Activated CD8-positive, alpha-beta memory T cell treated with anti-CD3 and anti-CD28 coated beads for 24 hours (primary cell): ENCODE data around the gene FOXP1.

ENCODE experiments used
- DNase-seq: peaks from one replicate; pipeline ENCODE4 v3.0.0-alpha.2; 2020

The FOXP1 gene

DNA sequence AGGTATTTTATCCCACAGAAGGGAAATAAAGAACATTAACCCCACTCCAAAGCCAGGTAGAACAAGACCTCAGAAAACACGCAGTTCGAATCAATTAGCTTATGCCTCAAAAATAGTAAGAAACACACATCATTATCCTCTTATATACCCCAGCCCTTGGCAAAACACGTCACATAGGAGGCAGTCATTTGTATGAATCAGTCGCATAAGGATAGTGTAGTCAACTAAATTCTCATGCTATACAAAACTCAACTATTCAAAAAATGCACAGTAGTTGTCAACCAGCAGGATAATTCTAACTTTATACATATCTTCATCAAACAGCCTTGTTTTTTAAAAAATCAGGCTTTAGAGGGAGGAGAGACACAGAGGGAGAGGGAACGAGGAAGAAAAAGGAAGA is 298.4 kb downstream of the FOXP1 start:
- DNase-seq, result no peak

DNA sequence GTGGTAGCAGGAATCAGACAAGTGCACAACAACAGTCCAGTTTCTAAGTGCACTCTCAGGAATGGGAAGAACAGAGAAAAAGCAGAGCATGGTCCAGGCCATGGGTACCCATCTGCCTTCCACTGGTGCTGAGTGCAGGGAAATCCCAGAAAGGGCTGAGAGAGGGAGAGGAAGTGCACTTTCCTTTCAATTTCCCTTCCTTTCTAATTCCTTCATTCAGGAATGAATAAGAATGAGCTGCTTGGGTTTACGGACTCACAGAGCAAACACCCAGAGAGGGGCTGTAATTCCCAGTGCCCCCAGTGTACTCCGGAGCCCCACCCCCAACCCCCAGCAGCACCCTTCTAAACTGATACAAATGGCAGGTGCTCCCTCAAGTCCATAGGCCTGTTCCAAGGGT is 300.6 kb downstream of the FOXP1 start:
- no peak for DNase-seq

- no peak for DNase-seq
These were observed 302.2 kb downstream of the FOXP1 start for GRCh38 chr3:71281280-71281679.

- no peak for DNase-seq
These were observed 306.2 kb downstream of the FOXP1 start for GRCh38 chr3:71277341-71277740.

GRCh38 chr3:71276531-71276930 is 307.0 kb downstream of the FOXP1 start:
- DNase-seq, result no peak

DNA sequence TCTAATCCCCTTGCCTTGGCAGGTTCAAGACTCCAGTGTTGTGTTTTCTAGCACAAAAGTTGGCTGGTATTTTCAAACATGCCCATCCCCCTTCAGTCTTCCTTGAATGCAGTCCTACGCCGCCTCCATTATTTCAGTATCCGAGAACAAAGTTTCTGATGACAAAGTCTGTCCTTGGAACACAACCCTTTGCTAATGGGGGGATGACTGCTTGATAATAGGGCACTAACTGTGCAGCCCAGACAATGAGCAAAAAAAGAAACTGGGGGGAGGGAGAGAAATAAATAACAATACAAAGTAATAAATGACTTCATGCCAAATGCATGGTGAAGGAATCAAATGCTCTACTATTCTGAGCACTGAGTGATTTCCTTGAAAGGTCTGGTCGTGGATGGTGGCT is 310.1 kb downstream of the FOXP1 start:
- no peak for DNase-seq

DNA sequence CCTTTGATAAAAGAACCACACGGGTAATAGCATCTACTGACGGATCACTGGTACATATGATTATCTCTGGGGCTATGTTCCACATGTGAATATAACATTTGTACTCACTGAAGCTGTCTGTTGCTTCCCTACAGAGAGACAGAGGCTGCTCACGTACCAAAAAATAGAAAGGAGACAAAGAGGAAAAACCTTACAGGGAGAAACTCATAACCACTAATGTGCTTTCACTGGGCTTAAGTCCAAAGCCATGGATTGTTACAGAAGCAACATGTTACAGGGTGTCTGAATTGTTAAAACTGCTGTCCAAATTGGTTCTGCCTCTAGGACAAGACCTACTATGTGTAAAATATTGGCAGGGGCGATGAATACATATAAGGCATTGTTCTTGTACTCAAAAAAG is 311.9 kb downstream of the FOXP1 start:
- no peak for DNase-seq

- no peak for DNase-seq
These were observed 313.6 kb downstream of the FOXP1 start for GRCh38 chr3:71269906-71270305.

- DNase-seq, result no peak
These were observed 315.0 kb downstream of the FOXP1 start for GRCh38 chr3:71268462-71268999.

- no peak for DNase-seq
These were observed 316.7 kb downstream of the FOXP1 start for GRCh38 chr3:71266875-71267274.

GRCh38 chr3:71265365-71265915 is 318.1 kb downstream of the FOXP1 start:
- no peak for DNase-seq

DNA sequence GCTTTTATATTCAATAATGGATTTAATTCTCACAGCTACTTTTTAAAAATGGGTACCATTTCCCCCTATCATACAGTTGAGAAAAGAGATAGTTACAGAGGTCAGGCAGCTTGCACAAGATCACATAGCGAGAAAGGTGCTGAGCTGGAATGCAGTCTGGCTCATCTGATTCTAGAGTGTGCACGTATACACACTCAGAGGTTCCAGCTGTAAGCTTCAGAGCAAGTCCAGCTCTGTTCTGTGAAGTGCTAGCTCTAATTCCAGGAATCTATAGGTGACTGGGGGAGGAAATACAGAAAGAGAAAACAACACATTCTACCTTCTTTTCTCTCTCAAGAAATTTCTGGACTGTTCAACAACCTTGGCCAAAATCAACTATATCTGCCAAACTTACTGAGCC is 318.7 kb downstream of the FOXP1 start:
- DNase-seq, result no peak

DNA sequence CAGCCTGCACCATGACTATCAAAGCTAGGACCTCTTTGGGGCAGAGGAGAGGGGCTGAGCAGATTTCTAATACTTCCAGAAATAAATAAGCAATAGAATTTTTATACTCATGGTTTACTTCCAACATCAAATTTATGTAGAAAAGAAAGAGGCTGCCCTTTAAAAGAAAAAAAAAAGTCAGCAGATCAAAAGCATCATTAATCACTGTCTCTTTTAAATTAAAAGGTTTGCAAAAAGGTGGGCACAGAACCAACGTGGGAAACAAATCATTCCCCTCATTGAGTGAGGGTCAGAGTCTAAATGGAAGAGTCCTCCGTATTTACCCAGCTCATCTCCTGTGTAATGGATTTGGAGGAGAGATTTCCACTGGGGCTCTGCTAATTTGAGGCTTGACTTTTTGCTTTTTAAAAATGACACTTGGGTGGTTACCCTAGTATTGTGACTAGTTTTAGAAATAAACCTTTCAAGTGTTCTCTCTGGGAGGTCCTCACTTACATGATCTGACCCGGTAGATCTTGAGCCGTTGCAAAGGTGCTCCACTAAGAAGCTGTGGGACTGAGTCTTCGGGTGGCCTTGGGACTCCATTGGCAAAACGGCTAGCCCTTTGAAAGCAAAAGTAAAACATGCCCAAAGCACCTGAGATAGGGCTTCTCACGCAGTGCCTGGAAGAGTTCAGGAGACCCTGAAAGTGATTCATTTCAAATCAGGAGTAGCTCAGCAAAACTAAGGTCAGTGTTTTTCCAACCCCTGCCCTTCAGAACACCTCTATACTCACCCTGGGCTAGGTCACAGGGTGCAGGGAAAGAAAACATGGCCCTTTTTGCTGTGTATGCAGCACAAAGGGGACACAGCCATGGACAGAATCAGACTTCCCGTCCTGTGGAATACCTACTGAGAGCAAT is 320.9 kb downstream of the FOXP1 start:
- no peak for DNase-seq

GRCh38 chr3:71260782-71261181 is 322.7 kb downstream of the FOXP1 start:
- no peak for DNase-seq

DNA sequence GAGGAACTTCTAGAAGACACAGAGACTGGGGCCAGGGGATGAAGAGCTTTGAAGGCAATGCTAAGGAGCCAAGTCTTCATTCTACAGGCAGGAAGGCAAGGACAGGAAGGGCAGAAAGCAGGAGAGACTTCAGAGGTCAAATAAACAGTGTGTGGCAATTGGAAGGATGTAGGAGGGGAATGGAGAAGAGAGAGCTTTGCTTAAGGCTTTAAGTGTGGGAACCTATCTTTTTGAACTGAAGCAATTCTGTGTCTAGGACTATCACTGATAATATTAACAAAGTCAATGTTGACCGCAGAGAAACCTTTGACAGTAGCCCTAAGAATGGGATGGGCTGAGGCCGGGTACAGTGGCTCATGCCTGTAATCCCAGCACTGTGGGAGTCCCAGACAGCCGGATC is 325.0 kb downstream of the FOXP1 start:
- no peak for DNase-seq

DNA sequence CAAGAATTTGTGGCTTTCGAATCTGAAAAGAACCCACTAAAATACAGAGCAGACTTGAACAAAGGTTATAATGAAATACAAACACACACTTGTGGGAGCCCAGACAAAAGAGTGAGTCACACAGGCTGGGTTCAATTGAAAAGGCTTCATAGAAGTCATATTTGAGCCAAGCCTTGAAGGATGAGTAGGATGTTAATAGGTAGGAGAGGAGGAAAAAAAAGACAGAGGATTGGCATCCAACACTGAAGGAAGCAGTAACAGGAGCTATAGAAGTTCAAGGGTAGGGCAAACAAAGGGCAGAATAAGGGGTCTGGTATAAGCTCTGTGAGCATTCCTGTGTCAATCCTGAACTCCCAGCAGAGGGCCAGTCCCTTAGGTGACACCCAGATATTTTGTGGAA is 325.4 kb downstream of the FOXP1 start:
- DNase-seq, result no peak

- DNase-seq, result no peak
These were observed 328.0 kb downstream of the FOXP1 start for GRCh38 chr3:71255498-71255897.

- DNase-seq, result no peak
These were observed 329.1 kb downstream of the FOXP1 start for GRCh38 chr3:71254281-71255057.

DNA sequence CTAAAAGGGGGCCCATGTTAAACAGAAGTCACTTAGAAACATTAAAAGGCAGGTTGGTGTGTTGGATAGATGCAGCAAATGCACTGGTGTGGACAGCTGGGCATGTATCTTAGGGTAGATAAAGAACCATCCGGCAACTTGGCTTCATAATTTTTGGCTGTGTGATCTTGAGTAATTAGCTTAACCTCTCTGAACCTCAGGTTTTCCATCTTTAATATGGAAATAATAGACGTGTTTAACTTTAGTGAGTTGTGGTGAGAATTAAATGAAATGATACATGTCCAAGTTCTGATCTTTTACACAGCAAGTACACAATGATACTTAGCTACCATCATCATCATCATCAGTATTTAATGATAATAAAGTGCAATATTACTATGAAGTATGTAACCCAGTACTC is 330.4 kb downstream of the FOXP1 start:
- DNase-seq, result no peak

DNA sequence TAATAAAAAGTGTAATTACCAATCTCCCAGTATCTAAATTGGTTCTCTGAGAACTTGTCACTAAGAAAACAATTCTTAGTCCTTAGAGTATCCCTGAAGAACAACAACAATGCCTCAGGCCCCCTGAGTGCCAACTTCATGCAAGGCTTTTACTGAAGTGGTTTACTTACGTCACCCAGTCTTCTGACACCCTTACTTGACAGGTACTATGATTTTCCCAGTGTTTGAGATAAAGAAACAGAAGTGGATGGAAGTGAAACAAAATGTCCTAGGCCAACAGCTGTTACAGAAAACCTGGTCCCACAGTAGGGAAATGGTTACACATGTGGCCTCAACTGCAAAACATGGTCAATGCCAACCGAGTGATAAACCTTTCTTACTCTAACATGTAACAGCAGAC is 331.1 kb downstream of the FOXP1 start:
- DNase-seq, result no peak

DNA sequence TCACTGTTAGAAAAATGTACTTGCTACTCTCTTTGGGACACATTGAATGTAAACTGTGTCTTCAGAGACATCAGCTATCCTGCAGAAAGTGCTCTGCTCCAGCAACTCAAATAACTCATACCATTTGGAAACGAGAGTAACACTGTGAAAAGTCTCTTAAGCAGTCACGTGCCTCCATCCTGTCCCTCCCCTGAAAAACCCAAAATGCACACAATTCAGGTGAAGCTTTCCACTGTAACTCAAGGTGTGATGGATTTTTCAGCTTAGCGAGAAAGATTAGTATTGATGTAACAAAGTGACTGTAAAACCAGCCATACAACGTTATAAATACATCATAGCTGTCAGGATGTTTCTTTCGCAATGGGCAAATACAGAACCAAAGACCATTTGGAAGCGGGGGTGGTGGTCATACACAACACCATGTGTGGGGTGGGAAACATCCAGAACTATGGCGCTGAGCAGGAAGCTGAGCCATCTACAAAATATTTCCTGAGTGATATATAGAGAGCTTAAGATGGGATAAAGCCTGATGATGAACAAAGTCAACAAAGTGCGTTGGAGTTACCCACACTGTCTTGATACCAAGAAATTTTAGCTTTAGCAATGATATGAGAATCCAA is 332.3 kb downstream of the FOXP1 start:
- DNase-seq, result no peak

GRCh38 chr3:71250026-71250425 is 333.5 kb downstream of the FOXP1 start:
- DNase-seq, result no peak

DNA sequence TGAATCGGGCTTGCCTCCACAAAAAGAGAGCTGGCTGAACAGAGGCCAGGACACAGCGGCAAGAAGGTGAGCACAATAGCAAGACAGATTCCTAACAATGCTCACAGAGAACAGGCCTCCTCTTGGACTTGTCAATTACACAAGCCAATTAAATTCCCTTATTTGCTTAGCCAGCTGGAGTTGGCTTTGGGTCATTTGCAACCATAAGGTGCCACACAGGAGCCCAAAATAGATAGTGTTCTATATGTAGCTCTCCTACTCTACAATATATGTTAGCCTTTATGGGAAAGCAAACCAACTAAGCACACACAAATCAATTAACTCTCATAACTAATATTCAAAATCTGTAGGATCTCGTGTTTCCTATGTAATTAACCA is 335.6 kb downstream of the FOXP1 start:
- DNase-seq, result no peak
